ENCODE measurements around the gene DENND6B.

Gene DENND6B

GRCh38 chr22:50312371-50312770, 14.4 kb downstream of the DENND6B start:
- no peak overlapping the region for H3K27ac ChIP-seq
- no peak for TF ChIP-seq CTCF (conservative IDR thresholded peaks at IDR 0.05)

- no peak overlapping the region for H3K27ac ChIP-seq
- no peak for TF ChIP-seq CTCF (conservative IDR thresholded peaks at IDR 0.05)
These were observed 15.0 kb downstream of the DENND6B start for GRCh38 chr22:50311606-50312351.

GRCh38 chr22:50310949-50311444, 15.8 kb downstream of the DENND6B start:
- no peak for TF ChIP-seq CTCF (conservative IDR thresholded peaks at IDR 0.05)
- H3K27ac ChIP-seq: no peak overlapping the region

- H3K27ac ChIP-seq: no peak overlapping the region
- TF ChIP-seq CTCF (conservative IDR thresholded peaks at IDR 0.05): no peak
These were observed 16.6 kb downstream of the DENND6B start for GRCh38 chr22:50310031-50310722.

GRCh38 chr22:50309601-50309991, 17.2 kb downstream of the DENND6B start:
- H3K27ac ChIP-seq: no peak overlapping the region

GRCh38 chr22:50308986-50309600, 17.7 kb downstream of the DENND6B start:
- H3K27ac ChIP-seq: no peak overlapping the region
- TF ChIP-seq CTCF (conservative IDR thresholded peaks at IDR 0.05): no peak

More at GRCh38 chr22:50309601-50309991, 17.2 kb downstream of the DENND6B start:
- TF ChIP-seq CTCF (conservative IDR thresholded peaks at IDR 0.05): no peak

- H3K27ac ChIP-seq: no peak overlapping the region
- no peak for TF ChIP-seq CTCF (conservative IDR thresholded peaks at IDR 0.05)
These were observed 18.2 kb downstream of the DENND6B start for GRCh38 chr22:50308597-50308935.
